ENCODE results near the gene BDKRB1. TPM values are rescaled to one million over a fixed set of nuclear protein-coding genes. Genes with fewer than 3 reads are reported as not detected.

Gene BDKRB1
- total RNA-seq, 2 donors from 2014 or later, result 2.3 TPM; not detected in 1

DNA sequence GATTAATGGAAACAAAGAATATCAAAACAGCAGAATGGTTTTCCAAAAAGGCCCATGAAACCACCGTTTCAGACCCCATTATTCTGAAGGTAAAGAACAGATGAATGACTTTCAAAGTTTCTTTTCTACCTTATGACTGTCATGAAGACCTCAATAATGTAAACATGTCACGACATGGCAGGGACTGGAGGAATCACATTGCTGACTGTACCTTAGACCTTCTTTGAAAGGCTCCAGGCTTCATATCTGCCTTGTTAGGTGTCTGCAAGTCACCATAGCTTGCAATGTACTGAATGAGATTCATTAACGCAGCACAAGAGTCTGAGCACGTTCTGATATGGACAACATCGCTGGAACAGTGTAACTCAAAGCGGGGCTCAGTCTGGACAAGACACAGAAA is 54.9 kb downstream of the BDKRB1 start:
- peaks cover 0 to 11% of the 10 kb centered on the region in 2 donors for H3K36me3 ChIP-seq
- 82% methylated on average over 6 of the region's 6 CpGs for WGBS
- intact Hi-C loops (cut with DNase I), result no loop called here

More for the DNA sequence above, 54.9 kb downstream of the BDKRB1 start:
- Histone ChIP-seq H3K4me3 (no peak overlapping the region), H3K9me3 (no peaks in the 10 kb centered on the region), H3K27ac (no peak overlapping the region), H3K27me3 (replicated peaks; ENCODE audit: insufficient read depth) (no peaks in the 10 kb centered on the region), H3K4me1 (replicated peaks) (no peaks in the 10 kb centered on the region)
- DNase-seq (ENCODE audit: low spot score), result no peak
- TF ChIP-seq CTCF (IDR thresholded peaks at IDR 0.05) (no peak), POLR2AphosphoS5 (IDR thresholded peaks at IDR 0.05) (no peak), POLR2A (IDR thresholded peaks at IDR 0.05) (no peak)

Small RNA genes lying within 50 kb of the gene (small RNA-seq; reads per million reads assigned to genes)
- 0 reads per million in 2 donors for gene CKS1BP1

Other genes with a start within 250 kb of the BDKRB1 start
- 1 to 10 TPM; 6.6 to 7.8 TPM for gene C14orf132, start 216.8 kb upstream of the BDKRB1 start, total RNA-seq
- gene BDKRB2, start 51.4 kb upstream of the BDKRB1 start, total RNA-seq, result 1 to 10 TPM in 1 of 2 donors, under 1 TPM in 1; 0.97 to 1.2 TPM
- gene ATG2B, start 107.1 kb downstream of the BDKRB1 start, total RNA-seq, result 10 to 100 TPM; 24.5 to 43.3 TPM
- 10 to 100 TPM; 10.7 to 28.9 TPM for gene GSKIP, start 107.3 kb downstream of the BDKRB1 start, total RNA-seq
- 1 to 10 TPM; 3.3 to 4.0 TPM for gene AK7, start 135.9 kb downstream of the BDKRB1 start, total RNA-seq
- 100 to 1,000 TPM in 1 of 2 donors, 10 to 100 TPM in 1; 98.1 to 130 TPM for gene PAPOLA, start 246.2 kb downstream of the BDKRB1 start, total RNA-seq

Measured in prostate gland (tissue), 2 donors.